ENCODE data around the gene SEC24D. TPM values are rescaled to one million over a fixed set of nuclear protein-coding genes. Genes with fewer than 3 reads are reported as not detected.

The SEC24D gene
- total RNA-seq, 1 donor from 2014 or later: 138 TPM

DNA sequence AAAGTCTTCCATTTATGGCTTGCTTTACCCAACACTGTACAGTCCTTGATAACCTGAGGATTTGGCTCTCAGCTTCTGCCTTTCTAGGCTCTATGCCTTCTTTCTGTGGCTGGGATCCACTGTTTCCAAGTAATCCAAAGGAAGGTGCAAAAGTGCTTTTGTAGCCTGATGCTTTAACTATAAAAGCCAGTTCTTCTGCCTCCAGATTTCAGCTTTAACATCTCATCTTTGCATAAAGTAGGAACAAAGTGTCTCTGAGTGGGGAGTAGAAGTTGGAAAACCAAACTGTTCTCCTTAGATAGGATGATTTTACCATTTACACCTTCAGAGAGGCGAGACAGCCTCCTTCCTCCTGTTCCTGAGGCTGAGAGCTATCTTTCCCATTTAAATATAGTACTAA is 11.1 kb upstream of the SEC24D start:
- Mint-ChIP-seq H3K36me3 (ENCODE audit: unreplicated experiment) (no peaks in the 10 kb centered on the region), H3K27ac (ENCODE audit: unreplicated experiment) (no peak overlapping the region), H3K9me3 (ENCODE audit: unreplicated experiment) (no peaks in the 10 kb centered on the region), H3K4me3 (ENCODE audit: unreplicated experiment) (no peak overlapping the region), H3K27me3 (ENCODE audit: unreplicated experiment) (no peaks in the 10 kb centered on the region), H3K4me1 (ENCODE audit: unreplicated experiment) (peaks cover 16% of the 10 kb centered on the region)
- TF ChIP-seq, protein P1, sequence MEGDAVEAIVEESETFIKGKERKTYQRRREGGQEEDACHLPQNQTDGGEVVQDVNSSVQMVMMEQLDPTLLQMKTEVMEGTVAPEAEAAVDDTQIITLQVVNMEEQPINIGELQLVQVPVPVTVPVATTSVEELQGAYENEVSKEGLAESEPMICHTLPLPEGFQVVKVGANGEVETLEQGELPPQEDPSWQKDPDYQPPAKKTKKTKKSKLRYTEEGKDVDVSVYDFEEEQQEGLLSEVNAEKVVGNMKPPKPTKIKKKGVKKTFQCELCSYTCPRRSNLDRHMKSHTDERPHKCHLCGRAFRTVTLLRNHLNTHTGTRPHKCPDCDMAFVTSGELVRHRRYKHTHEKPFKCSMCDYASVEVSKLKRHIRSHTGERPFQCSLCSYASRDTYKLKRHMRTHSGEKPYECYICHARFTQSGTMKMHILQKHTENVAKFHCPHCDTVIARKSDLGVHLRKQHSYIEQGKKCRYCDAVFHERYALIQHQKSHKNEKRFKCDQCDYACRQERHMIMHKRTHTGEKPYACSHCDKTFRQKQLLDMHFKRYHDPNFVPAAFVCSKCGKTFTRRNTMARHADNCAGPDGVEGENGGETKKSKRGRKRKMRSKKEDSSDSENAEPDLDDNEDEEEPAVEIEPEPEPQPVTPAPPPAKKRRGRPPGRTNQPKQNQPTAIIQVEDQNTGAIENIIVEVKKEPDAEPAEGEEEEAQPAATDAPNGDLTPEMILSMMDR (IDR thresholded peaks at IDR 0.05): no peak
- DNase-seq (ENCODE audit: extremely low spot score, unreplicated experiment): no peak

DNA sequence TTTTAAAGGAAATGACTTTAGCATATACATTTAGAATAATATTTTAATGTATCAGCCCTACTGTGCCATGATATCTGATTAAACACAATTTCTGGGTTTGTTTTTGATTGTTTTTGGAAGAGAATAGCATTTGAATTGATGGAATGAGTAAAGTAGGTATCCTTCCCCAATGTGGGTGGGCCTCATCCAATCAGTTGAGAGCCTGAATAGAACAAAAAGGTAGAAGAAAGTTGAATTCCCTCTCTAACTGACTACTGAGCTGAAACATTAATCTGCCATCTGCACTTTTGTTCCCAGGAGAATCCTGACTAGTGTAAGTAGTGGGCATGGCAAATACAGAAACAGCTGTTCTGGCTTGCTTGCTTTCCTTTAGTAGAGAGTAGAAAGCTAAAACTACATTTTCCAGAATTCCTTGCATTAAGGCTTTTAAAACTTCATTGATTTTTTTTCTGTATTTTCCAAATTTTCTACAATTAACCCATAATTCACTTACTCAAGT is 9.7 kb upstream of the SEC24D start:
- TF ChIP-seq, protein P1 (IDR thresholded peaks at IDR 0.05): no peak
- Mint-ChIP-seq H3K4me1 (ENCODE audit: unreplicated experiment) (peaks cover 17% of the 10 kb centered on the region), H3K36me3 (ENCODE audit: unreplicated experiment) (no peaks in the 10 kb centered on the region), H3K9me3 (ENCODE audit: unreplicated experiment) (no peaks in the 10 kb centered on the region), H3K27ac (ENCODE audit: unreplicated experiment) (no peak overlapping the region), H3K27me3 (ENCODE audit: unreplicated experiment) (no peaks in the 10 kb centered on the region), H3K4me3 (ENCODE audit: unreplicated experiment) (no peak overlapping the region)
- no peak for DNase-seq (ENCODE audit: extremely low spot score, unreplicated experiment)

DNA sequence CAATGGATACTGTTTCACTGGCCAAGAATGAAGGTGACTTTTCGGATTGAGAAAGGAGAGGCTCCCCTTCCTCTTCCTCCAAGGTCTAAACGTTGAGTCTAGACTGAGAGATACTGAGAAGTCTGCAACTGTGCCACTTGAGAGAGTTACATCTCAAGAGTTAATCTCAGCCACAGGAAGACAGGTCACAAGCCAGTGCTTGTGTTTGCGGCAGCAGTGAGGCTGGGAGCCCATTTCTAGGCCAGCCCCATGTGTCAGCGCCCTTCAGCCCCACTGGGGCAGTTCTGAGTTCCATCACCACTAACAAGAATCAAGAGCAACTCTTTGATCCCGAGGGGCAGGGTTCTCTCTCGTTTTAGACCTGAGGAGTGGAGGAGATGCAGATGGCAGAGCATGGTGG is 7.3 kb upstream of the SEC24D start:
- Mint-ChIP-seq H3K4me1 (ENCODE audit: unreplicated experiment) (peaks cover 9% of the 10 kb centered on the region), H3K36me3 (ENCODE audit: unreplicated experiment) (no peaks in the 10 kb centered on the region), H3K4me3 (ENCODE audit: unreplicated experiment) (no peak overlapping the region), H3K9me3 (ENCODE audit: unreplicated experiment) (no peaks in the 10 kb centered on the region), H3K27ac (ENCODE audit: unreplicated experiment) (no peak overlapping the region), H3K27me3 (ENCODE audit: unreplicated experiment) (no peaks in the 10 kb centered on the region)
- TF ChIP-seq, protein P1 (IDR thresholded peaks at IDR 0.05): no peak
- no peak for DNase-seq (ENCODE audit: extremely low spot score, unreplicated experiment)

DNA sequence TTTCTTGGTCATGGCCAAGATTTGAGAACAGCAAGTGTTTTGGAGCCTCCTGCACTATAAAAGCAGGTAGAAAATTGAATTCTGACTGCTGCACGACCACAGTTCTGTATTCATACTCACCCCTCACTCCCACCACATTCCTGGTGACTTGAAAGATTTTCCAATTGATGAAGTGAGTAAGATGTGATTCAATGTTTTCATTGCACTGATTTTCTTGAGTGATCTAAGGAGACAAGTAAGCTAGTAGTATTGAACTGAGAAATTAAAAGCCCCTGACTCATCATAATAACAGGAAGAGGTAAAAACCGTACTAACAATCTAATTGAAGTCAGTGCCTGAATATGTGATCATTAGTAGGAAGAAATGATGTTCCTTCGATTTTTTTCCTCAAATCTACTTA is 6.1 kb upstream of the SEC24D start:
- Mint-ChIP-seq H3K27ac (ENCODE audit: unreplicated experiment) (no peak overlapping the region), H3K27me3 (ENCODE audit: unreplicated experiment) (no peaks in the 10 kb centered on the region), H3K9me3 (ENCODE audit: unreplicated experiment) (no peaks in the 10 kb centered on the region), H3K4me3 (ENCODE audit: unreplicated experiment) (no peak overlapping the region), H3K36me3 (ENCODE audit: unreplicated experiment) (no peaks in the 10 kb centered on the region), H3K4me1 (ENCODE audit: unreplicated experiment) (peaks cover 9% of the 10 kb centered on the region)
- TF ChIP-seq, protein P1 (IDR thresholded peaks at IDR 0.05): no peak
- DNase-seq (ENCODE audit: extremely low spot score, unreplicated experiment): no peak

DNA sequence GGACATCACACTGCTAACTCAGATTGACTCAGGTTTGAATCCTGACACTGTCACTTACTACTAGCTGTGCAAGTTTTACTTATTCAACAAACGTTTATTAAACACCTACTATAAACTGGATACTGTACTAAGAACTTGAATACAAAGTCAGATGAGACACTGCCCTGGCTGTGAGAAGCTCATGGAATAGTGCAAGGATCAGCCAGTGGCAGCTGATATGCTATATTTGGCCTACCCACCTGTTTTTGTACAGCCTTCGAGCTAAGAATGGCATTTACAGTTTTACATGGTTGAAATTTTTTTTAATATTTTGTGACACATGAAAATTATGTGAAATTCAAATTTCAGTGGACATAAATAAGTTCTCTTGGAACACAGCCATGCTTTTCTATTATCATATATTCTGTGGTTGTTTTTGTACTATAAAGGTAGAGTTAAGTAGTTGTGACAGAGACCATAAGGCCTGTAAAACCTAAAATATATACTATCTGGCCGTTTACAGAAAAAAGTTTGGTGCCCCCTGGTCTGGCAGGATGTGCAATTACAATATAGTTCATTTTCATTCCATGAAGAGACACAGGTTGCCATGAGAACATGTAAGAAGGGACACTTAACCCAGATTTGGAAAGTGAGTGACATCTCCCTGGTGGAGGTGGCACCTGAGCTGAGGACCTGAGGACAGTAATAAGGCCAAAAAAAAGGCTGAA is 3.4 kb upstream of the SEC24D start:
- Mint-ChIP-seq H3K36me3 (ENCODE audit: unreplicated experiment) (no peaks in the 10 kb centered on the region), H3K9me3 (ENCODE audit: unreplicated experiment) (no peaks in the 10 kb centered on the region)

More for the DNA sequence above, 3.4 kb upstream of the SEC24D start:
- peaks cover 17% of the 10 kb centered on the region for H3K4me1 Mint-ChIP-seq (ENCODE audit: unreplicated experiment)
- DNase-seq (ENCODE audit: extremely low spot score, unreplicated experiment): no peak
- TF ChIP-seq, protein P1 (IDR thresholded peaks at IDR 0.05): no peak
- no peak overlapping the region for H3K4me3 Mint-ChIP-seq (ENCODE audit: unreplicated experiment)
- H3K27ac Mint-ChIP-seq (ENCODE audit: unreplicated experiment): no peak overlapping the region
- no peaks in the 10 kb centered on the region for H3K27me3 Mint-ChIP-seq (ENCODE audit: unreplicated experiment)
